NOMO-1 (cell line): ENCODE measurements around the gene ENO2.
"Not testable (repeated sequence)": the region's sequence is repeated elsewhere in the genome, so short reads cannot be mapped to it uniquely, and the experiment has no call there.

ENCODE experiments used
- DNase-seq, 2 experiments: peaks; one replicate each; lab custom pipeline; 2025; ENCODE audit not compliant: unreplicated experiment in 2 of 2; lab: John Stamatoyannopoulos, UW

ENO2 gene

DNA sequence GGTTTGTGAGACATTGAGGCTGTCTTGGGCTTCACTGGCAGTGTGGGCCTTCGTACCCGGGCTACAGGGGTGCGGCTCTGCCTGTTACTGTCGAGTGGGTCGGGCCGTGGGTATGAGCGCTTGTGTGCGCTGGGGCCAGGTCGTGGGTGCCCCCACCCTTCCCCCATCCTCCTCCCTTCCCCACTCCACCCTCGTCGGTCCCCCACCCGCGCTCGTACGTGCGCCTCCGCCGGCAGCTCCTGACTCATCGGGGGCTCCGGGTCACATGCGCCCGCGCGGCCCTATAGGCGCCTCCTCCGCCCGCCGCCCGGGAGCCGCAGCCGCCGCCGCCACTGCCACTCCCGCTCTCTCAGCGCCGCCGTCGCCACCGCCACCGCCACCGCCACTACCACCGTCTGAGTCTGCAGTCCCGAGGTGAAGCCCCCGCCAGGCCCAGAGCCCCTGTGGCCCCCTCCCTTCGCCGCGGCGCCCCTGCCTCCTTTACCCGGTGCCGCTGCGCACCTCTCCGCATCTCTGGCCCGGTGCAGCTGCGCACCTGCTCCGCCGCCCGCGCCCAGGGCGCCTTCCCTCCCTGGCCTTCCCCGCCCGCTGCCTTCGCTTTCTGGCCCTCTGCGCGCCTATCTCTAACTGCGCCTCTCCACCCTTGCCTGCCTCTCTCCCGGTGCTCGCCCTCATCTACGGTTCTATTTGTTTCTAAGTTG lies at the start of gene ENO2:
ENO2 (plus strand) TSS at position 335 of the 701 bp plus-strand sequence. CDS start 1,253 bp downstream, outside the sequence.
- peak; percentile 33 to 44 for DNase-seq

DNA sequence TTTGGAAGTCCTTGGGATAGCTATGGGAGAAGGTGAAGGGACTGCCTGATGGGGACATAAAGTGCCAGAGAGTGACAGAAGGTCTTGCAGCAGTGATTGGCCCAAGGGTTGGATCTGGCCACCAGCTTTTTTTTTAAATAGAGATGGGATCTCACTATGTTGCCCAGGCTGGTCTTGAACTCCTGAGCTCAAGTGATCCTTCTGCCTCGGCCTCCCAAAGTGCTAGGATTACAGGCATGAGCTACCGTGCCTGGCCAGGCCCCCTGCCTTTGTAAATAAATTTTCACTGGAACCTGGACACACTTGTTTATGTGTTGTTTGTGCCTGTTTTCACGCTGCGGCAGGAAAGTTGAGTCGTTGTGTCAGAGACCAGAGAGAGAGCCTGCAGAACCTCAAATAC lies 49.1 kb upstream of the ENO2 start:
- not testable (repeated sequence) for DNase-seq

DNA sequence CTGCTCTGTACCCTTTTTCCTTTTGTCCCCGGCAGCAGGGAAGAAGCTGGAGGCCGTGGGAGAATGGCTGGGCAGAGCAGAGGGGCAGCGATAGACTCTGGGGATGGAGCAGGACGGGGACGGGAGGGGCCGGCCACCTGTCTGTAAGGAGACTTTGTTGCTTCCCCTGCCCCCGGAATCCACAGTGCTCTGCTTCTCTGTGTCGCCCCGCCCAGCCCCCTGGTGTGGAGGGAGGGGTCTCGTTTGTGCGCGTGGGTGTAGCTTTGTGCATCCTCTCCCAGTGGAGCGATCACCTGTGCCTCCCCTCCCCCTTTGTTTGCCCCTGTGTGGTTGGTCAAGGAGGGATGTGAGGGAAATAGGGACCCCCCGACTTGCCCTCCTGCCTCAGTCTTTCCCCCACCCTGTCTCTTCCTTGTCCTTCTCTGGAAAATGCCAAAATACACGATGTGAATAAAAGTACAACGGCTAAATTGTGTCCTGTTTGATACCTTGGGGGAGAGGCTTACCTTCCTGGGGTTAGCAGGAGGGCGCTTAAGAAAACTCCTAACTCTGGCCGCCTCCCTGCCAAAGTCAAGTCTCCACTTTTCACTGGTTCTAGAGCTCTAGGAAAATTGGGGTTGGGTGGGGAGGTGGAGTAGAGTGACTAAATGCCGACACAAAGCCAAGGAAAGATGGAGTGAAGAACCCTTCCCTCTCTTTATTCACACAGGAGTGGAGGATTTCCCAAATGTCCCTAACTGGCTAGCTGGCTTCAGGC lies 48.0 kb upstream of the ENO2 start:
- DNase-seq: no peak

DNA sequence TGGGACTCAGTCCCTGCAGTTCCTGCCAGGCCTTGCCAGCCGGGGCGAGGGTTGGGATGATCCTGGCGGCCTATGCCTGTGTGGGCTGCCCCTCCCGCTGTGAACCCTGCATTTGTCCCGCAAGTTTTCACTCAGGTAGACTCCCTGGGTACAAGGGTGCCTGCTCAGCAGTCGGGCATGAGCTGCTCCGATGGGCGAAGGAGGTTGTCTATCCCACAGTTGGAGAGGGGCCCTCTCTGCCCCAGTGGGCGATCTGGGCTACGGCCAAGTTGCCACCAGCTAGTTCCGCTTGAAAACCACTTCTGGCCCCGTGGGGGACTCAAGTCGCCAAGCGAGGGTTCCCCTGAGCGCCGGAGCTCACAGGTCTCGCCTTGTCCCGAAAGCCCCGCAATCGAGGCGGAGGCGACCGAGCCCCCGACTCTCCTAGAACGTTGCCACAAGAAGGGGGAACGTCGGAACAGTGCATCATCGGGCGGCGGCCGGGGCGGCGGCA lies 47.4 kb upstream of the ENO2 start:
- peak in 1 of 2 experiments; percentile 67 for DNase-seq

DNA sequence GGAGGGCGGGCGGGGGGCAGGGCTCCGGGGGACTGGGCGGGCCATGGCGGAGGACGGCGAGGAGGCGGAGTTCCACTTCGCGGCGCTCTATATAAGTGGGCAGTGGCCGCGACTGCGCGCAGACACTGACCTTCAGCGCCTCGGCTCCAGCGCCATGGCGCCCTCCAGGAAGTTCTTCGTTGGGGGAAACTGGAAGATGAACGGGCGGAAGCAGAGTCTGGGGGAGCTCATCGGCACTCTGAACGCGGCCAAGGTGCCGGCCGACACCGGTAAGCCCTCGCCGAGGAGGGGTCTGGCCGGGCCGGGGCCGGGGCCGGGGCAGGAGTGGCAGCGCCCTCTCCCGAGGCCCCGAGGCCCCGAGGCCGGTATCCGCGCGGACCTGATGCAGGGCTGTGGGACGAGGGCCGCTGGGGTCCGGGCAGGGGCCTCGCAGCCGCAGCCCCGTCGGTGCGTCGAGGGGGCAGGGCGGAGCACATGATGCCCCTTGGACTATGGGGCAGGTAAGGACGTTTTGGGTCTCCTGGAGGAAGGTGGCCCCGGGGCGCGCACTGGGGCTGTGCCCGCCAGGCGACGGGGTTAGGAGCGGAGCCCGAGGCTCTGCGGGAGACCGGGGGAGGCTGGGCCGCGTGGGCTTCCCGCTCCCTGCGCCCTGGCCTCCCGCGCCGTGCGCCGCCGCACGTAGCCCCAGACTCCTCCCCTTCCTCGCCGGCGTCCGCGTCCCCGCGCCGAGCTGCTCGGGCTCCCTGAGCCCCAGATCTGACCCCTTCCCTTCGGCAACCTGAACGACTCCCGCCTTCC lies 46.8 kb upstream of the ENO2 start, which contains the start of gene TPI1:
TPI1 (plus strand) TSS at position 119 of the 798 bp plus-strand sequence; CDS start at position 155, 36 bp downstream.
- DNase-seq: peak; percentile 22 to 81

DNA sequence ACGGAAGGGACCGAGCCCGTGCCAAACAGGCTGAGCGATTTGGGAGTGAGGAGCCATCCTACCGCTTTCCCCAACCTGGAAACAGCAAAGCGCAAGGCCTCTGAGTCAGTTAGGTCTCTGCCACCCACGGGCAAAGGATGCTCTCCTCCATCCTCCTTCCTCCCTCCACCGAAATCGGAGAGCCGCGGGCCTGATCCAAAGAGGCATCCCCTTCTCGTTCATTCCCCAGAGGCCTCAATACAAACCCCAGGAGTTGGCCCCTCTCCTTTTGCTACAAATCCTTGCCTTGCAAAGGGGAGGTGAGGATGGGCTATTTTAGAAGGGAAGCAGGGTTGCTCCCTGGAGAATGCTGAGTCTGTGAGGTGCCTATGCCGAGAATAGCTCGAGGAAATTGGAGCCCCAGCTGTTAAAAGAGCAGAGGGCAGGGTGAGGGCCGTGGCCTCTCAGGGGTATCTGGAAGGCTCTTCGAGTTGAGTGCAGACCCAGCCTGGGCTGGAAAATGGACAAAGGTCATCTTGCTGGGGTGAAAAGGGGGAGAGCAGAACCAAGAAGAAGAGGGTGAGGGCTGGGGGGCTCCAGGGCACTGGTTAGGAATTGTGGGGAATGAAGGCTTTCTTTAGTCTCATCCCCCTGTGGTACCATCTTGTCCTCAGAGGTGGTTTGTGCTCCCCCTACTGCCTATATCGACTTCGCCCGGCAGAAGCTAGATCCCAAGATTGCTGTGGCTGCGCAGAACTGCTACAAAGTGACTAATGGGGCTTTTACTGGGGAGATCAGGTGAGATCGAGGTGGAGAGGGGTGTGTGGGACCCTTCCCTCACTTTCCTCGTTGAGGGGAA lies 46.0 kb upstream of the ENO2 start:
- DNase-seq: no peak

DNA sequence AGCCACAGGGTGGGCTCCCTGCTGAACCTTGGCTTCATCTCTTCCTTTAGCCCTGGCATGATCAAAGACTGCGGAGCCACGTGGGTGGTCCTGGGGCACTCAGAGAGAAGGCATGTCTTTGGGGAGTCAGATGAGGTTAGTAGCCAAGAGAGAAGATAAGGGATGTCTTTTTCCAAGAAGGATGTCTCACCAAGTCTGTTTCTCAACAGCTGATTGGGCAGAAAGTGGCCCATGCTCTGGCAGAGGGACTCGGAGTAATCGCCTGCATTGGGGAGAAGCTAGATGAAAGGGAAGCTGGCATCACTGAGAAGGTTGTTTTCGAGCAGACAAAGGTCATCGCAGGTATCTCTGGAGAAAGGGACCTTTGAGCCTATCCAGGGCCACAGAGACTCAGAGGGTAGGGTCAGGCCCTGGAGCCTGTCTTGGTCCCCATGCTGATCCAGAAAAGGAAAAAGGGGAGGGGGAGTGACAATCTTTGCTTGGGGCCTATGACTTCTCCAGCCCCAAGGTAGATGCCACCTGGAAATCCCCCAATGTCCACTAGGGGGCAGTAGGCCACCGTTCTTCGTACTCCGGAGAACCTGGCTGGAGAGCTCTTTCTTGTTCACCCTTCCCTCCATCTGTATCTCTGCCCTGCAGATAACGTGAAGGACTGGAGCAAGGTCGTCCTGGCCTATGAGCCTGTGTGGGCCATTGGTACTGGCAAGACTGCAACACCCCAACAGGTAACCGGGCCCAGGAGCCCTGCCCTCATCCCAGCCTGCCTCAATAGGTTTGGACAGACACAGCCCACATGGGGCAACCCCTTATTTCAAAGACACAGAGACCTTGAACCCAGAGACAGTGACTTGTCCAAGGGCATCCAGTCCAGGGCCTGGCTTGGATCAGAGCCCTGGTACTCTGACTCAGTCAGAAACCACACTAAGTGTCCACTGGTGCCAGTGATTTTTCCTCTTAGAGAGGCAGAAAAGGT lies 45.0 kb upstream of the ENO2 start:
- peak; percentile 56 to 76 for DNase-seq

DNA sequence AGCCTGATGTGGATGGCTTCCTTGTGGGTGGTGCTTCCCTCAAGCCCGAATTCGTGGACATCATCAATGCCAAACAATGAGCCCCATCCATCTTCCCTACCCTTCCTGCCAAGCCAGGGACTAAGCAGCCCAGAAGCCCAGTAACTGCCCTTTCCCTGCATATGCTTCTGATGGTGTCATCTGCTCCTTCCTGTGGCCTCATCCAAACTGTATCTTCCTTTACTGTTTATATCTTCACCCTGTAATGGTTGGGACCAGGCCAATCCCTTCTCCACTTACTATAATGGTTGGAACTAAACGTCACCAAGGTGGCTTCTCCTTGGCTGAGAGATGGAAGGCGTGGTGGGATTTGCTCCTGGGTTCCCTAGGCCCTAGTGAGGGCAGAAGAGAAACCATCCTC lies 44.1 kb upstream of the ENO2 start:
- not testable (repeated sequence) for DNase-seq

DNA sequence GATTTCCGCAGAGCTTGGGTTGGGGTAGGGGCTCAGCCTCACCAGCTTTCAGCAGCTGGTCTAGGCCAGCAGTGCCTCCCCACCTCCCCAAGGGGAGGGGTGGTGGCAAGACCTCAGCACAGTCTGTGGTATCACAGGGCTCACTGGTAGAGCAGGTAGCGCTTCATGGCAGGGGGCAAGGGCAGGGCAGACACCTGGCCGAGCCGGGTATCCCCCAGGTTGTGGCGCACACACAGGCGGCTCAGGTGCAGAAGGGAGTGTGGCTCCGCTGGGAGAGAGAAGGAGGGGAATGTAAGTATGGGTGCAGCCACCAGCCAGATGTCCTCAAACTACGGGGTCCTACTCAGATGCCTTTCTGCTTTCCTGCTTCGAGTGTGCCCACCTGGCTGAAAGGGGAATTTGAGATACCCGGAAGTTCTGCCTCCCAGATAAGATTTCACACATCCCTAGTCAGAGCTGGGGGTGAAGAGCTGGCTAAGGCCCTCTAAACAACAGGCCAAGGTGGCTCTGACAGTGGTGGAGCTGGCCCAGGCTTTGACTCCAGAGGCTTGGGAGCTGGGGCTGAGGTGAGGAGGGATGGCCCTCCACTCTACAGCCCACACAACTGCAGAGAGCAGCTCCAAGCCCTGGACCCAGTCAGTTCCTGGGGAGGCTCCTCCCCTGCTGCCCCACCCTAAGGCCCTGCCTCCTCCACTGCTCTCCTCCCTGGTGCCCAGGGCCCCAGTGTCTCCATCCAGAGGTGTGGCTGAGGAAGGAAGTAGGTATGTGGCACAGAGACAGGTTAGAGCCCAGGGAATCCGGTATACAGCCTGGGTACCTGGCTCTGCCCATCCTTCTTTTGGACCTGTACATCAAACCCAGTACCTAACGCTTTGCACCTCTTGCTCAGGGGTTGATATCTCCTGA lies 43.1 kb upstream of the ENO2 start:
- DNase-seq: peak in 1 of 2 experiments; percentile 26

DNA sequence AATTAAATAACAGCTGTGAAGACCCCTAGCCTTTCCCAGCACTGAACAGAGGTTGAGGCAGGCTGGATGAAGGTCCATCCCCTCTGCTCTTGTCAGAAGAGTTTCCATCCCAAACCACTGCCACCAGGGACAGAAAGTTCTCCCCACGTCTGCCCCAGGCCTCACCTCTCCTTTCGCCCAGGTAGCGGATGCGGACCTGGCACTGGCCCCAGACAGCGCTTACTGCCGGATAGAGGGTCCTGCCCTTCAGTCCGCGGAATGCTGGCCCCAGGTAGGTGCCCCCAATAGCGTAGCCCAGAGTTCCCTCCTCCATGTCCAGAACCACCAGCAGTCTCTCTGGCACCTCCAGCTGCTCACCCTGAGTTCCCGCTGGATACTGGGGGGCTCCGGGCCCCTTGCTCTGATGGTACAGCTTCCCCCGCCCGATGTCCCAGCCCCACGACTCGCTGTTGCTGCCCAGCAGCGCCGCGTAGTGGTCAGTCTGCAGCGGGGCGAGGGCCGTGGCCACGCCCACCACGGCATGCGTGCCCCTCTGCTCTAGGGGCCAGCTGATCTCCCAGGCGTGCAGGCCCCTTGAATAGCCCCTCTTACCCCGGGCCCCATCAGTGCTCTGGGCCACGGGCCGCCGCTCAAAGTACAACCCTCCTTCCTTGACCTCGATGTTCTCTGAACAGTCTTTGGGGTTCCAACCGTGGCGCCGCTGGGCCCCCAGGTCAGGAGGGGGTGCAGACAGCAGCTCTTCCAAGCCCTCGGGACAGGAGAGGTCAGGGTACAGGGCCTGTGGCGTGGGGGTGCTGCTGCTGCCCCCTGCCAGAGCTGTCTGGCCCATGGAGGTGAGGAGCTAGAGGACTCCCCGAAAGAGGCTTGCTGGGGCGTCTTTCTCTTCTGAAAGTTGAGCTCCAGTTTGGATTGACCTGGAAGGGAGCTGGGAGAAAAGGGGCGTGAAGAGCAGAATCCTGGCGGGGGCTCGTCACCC lies 42.0 kb upstream of the ENO2 start:
- DNase-seq: peak; percentile 60 to 66

DNA sequence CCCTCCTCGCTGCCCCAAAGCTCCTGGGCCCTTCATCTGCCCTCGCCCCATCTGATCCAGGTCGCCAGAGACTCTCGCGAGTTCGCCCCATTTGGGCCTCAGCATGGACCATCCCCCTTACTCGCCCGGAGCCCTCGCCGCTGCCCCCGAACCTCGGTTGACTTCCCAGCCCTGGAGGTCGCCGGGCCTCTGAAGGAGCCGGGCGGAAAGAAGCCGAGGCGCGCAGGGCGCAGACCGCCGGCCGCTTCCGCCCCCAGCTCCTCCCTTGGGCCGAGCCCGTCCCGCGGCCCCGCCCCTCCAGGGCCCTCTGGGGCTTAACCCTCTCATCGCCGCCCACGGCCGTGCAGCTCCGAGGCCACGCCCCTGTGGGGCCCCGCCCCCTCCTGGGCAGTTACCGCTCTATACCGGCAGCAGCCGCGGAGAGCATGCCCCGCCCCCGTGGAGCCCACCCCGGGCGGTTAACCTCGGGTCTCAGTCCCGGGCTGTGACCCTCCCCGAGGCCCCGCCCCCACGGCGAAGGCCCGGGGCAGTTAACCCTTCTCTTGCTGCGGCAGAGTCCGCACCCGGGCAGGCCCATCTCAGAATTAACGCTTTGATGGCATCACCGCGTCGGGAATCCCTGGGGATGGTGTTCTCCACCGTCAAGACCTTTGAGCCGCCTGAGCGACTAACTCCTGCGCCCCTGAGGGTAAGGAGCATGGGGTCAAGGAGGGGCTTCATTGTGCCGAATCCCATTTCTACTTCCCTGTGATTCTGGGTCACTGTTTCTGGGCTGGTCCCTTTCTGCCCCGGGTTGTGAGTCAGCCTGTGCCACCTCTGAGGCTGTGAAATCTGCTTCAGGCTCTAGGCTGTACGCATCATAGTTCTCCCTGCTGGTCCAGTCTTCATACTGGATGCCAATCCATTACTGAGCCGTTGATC lies 41.0 kb upstream of the ENO2 start, which contains the start of gene SPSB2:
SPSB2 (minus strand) TSS at position 210 of the 921 bp plus-strand sequence. CDS start 402 bp downstream, outside the sequence.
- DNase-seq: peak; percentile 90 to 98

DNA sequence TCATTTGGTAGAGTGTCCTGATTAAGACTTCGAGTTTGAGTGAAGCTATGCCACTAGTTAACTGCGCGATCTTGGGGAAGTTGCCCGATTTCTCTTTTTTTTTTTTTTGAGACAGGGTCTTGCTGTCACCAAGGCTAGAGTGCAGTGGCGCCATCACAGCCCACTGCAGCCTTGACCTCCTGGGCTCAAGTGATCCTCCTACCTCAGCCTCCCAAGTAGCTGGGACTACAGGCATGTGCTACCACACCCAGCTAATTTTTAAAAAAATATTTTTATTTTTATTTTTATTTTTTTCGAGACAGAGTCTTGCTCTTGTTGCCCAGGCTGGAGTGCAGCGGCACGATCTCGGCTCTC lies 40.4 kb upstream of the ENO2 start:
- DNase-seq: peak in 1 of 2 experiments; percentile 62

DNA sequence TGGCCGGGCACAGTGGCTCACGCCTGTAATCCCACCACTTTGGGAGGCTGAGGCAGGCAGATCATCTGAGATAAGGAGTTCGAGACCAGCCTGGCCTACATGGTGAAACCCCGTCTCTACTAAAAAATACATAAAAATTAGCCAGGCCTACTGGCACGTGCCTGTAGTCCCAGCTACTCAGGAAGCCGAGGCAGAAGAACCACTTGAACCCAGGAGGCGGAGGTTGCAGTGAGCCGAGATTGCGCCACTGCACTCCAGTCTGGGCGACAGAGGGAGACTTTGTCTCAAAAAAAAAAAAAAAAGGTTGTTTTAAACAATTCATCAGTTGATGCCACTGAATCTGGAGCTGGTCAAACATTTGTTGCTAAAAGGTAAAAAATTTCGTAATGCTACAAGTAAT lies 34.6 kb upstream of the ENO2 start:
- not testable (repeated sequence) for DNase-seq

DNA sequence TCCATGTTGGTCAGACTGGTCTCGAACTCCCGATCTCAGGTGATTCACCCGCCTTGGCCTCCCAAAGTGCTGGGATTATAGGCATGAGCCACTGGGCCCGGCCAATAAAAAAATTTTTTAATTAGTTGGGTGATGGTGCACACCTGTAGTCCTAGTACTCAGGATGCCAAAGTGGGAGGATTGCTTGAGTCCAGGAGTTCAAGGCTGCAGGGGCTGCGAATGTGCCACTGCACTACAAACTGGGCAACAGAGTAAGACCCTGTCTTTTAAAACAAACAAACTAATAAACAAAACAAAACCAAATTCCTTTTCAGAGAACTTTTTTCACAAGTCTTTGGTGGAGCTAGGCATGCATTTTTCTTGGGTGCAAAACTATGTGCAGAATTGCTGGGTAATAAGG lies 31.1 kb upstream of the ENO2 start:
- DNase-seq: no peak

DNA sequence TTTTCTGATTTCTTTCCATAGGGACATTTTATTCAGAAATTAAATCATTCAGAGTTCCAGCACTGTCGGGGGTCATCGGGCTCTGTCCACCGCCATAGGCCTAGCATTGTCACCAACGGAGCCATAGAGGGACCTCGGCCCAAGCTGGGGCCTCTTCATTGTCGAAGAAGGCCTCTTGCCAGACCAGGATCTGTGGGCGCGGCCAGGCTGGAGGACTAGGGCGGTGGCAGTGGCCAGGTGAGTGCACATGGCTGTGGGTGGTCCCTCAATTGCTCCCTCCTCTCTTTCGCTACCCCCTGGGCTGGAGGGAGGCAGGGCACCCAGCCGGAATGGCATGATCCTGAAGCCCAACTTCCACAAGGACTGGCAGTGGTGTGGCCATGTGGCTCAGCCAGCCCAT lies 30.7 kb upstream of the ENO2 start:
- no peak for DNase-seq

DNA sequence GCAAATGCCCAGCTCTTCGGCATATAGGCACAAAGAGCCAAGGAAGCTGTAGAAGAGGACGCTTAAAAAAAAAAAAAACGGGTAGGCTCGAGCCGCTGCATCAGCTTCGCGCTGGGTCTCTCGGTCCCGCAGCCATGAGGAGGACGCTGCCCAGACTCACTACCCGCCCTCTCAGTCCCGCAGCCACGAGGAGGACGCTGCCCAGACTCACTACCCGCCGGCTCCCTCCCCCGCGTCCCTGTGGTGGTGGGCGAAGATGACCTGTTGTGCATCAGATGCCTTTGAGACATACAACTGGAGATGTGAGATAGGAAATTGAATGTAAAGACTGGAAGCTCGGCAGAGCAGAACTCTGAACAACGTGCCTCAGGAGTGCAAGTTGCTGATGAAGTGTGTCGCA lies 29.8 kb upstream of the ENO2 start:
- DNase-seq: no peak
